CD14-positive monocyte (primary cell): ENCODE measurements around the gene IL4R. TPM values are rescaled to one million over a fixed set of nuclear protein-coding genes. Genes with fewer than 3 reads are reported as not detected.

ENCODE experiments used
- DNase-seq, 3 donors: peaks; one replicate each; pipeline ENCODE4 v3.0.0-alpha.2; 2011 to 2022
- H2AFZ ChIP-seq: 2 replicates; pipeline ENCODE4 v1.6.0; 2012; ENCODE audit warnings: mild to moderate bottlenecking, low read depth, low read length, inconsistent platforms; ENCODE audit not compliant: insufficient read depth, poor library complexity, severe bottlenecking
- H3K27ac ChIP-seq, 2 donors: 1 replicate in 1 of 2; 2 replicates in 1 of 2; pipeline ENCODE4 v1.5.1; 2012 to 2013; ENCODE audit warnings: low read length in 2 of 2, control low read depth in 1 of 2, inconsistent platforms in 1 of 2, low read depth in 1 of 2, mild to moderate bottlenecking in 1 of 2
- H3K27me3 ChIP-seq, 2 donors: one replicate each; pipeline versions ENCODE4 v1.6.0 to v1.6.1; 2011 to 2013; ENCODE audit warnings: low read length in 2 of 2; ENCODE audit not compliant: control insufficient read depth in 2 of 2, insufficient read depth in 2 of 2
- H3K36me3 ChIP-seq, 2 donors: replicated peaks in 1 of 2; 1 replicate in 1 of 2; 2 replicates in 1 of 2; pipeline versions ENCODE4 v1.5.1 to v1.6.1; 2012 to 2013; ENCODE audit warnings: low read length in 2 of 2, control low read depth in 1 of 2, inconsistent platforms in 1 of 2, mild to moderate bottlenecking in 1 of 2; ENCODE audit not compliant: insufficient read depth in 2 of 2, control insufficient read depth in 1 of 2
- H3K4me1 ChIP-seq, 2 donors: 1 replicate in 1 of 2; 2 replicates in 1 of 2; pipeline versions ENCODE4 v1.5.1 to v1.6.1; 2012 to 2013; ENCODE audit warnings: low read length in 2 of 2, control low read depth in 1 of 2, inconsistent platforms in 1 of 2, mild to moderate bottlenecking in 1 of 2, moderate library complexity in 1 of 2; ENCODE audit not compliant: insufficient read depth in 2 of 2, control insufficient read depth in 1 of 2
- H3K4me2 ChIP-seq: replicated peaks from 2 replicates; pipeline ENCODE3; 2012; ENCODE audit warnings: low read length, moderate library complexity, mild to moderate bottlenecking; ENCODE audit not compliant: poor library complexity, severe bottlenecking; ENCODE audit errors: extremely low read depth
- H3K4me3 ChIP-seq, 3 experiments: fragments of 200-600 bp in 1 of 3; sonication (generic) in 1 of 3; replicated peaks in 1 of 3; 1 replicate in 2 of 3; 2 replicates in 1 of 3; pipeline ENCODE4 v1.5.1; 2011 to 2013; ENCODE audit warnings: low read length in 3 of 3, mild to moderate bottlenecking in 3 of 3, control low read depth in 2 of 3, low read depth in 2 of 3, inconsistent platforms in 1 of 3, moderate library complexity in 1 of 3
- H3K79me2 ChIP-seq: 2 replicates; pipeline ENCODE4 v1.6.0; 2012; ENCODE audit warnings: mild to moderate bottlenecking, control low read depth, inconsistent platforms, low read length, moderate library complexity; ENCODE audit not compliant: insufficient read depth
- H3K9ac ChIP-seq: 2 replicates; pipeline ENCODE4 v1.6.0; 2017; ENCODE audit warnings: low read length, mild to moderate bottlenecking; ENCODE audit not compliant: insufficient read depth, poor library complexity, severe bottlenecking
- H3K9me3 ChIP-seq, 2 donors: replicated peaks in 1 of 2; 1 replicate in 1 of 2; 2 replicates in 1 of 2; pipeline versions ENCODE4 v1.5.1 to v1.6.1; 2012 to 2013; ENCODE audit warnings: low read length in 2 of 2, control low read depth in 1 of 2; ENCODE audit not compliant: control insufficient read depth in 1 of 2, insufficient read depth in 1 of 2
- H4K20me1 ChIP-seq: 2 replicates; pipeline ENCODE4 v1.6.0; 2012; ENCODE audit warnings: mild to moderate bottlenecking, low read length, control low read depth, moderate library complexity; ENCODE audit not compliant: insufficient read depth
- H3K27ac Mint-ChIP-seq, 7 donors: one replicate each; pipeline ENCODE4 v1.8.0; 2020; ENCODE audit warnings: mild to moderate bottlenecking in 7 of 7, mixed read lengths in 7 of 7, moderate library complexity in 6 of 7, inconsistent platforms in 2 of 7
- H3K27me3 Mint-ChIP-seq, 3 donors: one replicate each; pipeline ENCODE4 v1.8.0; 2021 to 2022; ENCODE audit warnings: low read depth in 3 of 3, mild to moderate bottlenecking in 3 of 3, mixed read lengths in 3 of 3, moderate library complexity in 3 of 3, inconsistent platforms in 1 of 3
- H3K36me3 Mint-ChIP-seq, 2 donors: one replicate each; pipeline ENCODE4 v1.8.0; 2020; ENCODE audit warnings: mixed read lengths in 2 of 2, inconsistent platforms in 1 of 2, mild to moderate bottlenecking in 1 of 2
- H3K4me1 Mint-ChIP-seq: one replicate; pipeline ENCODE4 v1.8.0; 2020; ENCODE audit warnings: mild to moderate bottlenecking, mixed read lengths
- H3K4me3 Mint-ChIP-seq, 2 donors: one replicate each; pipeline ENCODE4 v1.8.0; 2020; ENCODE audit warnings: mild to moderate bottlenecking in 2 of 2, mixed read lengths in 2 of 2, moderate library complexity in 1 of 2
- H3K9me3 Mint-ChIP-seq, 7 donors: one replicate each; pipeline ENCODE4 v1.8.0; 2020 to 2022; ENCODE audit warnings: mixed read lengths in 7 of 7, mild to moderate bottlenecking in 6 of 7, moderate library complexity in 6 of 7, inconsistent platforms in 2 of 7
- WGBS: methylation state at CpG from one replicate; pipeline ENCODE4 v1.1.5; 2013; ENCODE audit warnings: missing lambda C conversion rate; ENCODE audit not compliant: insufficient coverage; 5-methylcytosine and 5-hydroxymethylcytosine counted together
- intact Hi-C, 2 donors: fragments of 100-400 bp; cut with micrococcal nuclease; formaldehyde crosslinking; loops; one replicate each; pipeline versions ENCODE4 v1.15.0 to v1.15.1; 2023
- polyA plus RNA-seq, 3 donors: library from polyadenylated mRNA; depleted of rRNA in 1 of 3; unstranded in 2 of 3; stranded (reverse) in 1 of 3; fragments of 300-500 nt in 2 of 3; fragments of >200 nt in 1 of 3; fragmentation: Illumina TruSeq in 2 of 3; gene quantifications; 1 replicate in 2 of 3; 2 replicates in 1 of 3; pipeline ENCODE4 v1.2.3, GENCODE V29; 2012 to 2021
- TF ChIP-seq, protein P1 (sequence below): fragments of 200-600 bp; IDR thresholded peaks from one replicate; pipeline ENCODE4 v1.8.0; 2022; ENCODE audit warnings: antibody characterized with exemption, mild to moderate bottlenecking

The IL4R gene
- polyA plus RNA-seq, 3 donors: 25.1 to 80.4 (median 35.6) TPM

DNA sequence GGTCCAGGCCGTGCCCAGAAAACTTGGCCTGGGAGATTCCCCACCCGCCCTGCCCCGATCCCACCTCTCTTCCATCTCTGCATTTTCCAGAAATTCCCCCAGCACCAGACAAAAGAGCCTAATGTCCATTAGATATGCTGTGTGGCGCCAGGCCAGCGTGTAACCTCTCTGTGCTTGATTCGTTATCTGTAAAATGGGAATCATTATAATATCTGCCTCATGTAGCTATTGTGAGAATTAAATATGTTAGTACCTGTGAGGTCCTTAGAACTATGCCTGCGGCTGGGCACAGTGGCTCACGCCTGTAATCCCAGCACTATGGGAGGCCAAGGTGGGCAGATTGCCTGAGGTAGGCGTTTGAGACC is 54.6 kb downstream of the IL4R start:
- 50% methylated on average over 4 of the region's 9 CpGs for WGBS
- no peaks in the 10 kb centered on the region for H3K27me3 ChIP-seq
- Mint-ChIP-seq H3K36me3 (peaks cover 9 to 15% of the 10 kb centered on the region in 2 donors), H3K4me3 (peak overlapping the region in 1 of 2 donors; percentile 85), H3K9me3 (peaks cover 9 to 17% (median 13%) of the 10 kb centered on the region in 7 donors), H3K27ac (peak overlapping the region in 4 of 7 donors; percentile 80 to 90 (median 88)), H3K27me3 (peaks cover 0 to 5% (median 0%) of the 10 kb centered on the region in 3 donors), H3K4me1 (peaks cover 23% of the 10 kb centered on the region)
- peaks cover 17% of the 10 kb centered on the region for H4K20me1 ChIP-seq
- peak overlapping the region in 1 of 3 experiments; percentile 68 for H3K4me3 ChIP-seq
- TF ChIP-seq, protein P1, sequence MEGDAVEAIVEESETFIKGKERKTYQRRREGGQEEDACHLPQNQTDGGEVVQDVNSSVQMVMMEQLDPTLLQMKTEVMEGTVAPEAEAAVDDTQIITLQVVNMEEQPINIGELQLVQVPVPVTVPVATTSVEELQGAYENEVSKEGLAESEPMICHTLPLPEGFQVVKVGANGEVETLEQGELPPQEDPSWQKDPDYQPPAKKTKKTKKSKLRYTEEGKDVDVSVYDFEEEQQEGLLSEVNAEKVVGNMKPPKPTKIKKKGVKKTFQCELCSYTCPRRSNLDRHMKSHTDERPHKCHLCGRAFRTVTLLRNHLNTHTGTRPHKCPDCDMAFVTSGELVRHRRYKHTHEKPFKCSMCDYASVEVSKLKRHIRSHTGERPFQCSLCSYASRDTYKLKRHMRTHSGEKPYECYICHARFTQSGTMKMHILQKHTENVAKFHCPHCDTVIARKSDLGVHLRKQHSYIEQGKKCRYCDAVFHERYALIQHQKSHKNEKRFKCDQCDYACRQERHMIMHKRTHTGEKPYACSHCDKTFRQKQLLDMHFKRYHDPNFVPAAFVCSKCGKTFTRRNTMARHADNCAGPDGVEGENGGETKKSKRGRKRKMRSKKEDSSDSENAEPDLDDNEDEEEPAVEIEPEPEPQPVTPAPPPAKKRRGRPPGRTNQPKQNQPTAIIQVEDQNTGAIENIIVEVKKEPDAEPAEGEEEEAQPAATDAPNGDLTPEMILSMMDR: peak; percentile 50
- peaks cover 11 to 12% of the 10 kb centered on the region in 2 donors for H3K36me3 ChIP-seq
- H2AFZ ChIP-seq: no peak overlapping the region
- peaks cover 12% of the 10 kb centered on the region in 2 donors for H3K9me3 ChIP-seq
- H3K4me1 ChIP-seq: peaks cover 28 to 30% of the 10 kb centered on the region in 2 donors
- H3K9ac ChIP-seq: no peak overlapping the region
- no peaks in the 10 kb centered on the region for H3K79me2 ChIP-seq
- peak overlapping the region; percentile 72 for H3K4me2 ChIP-seq
- DNase-seq: no peak
- intact Hi-C loops: loop anchor here (5.0 kb wide), 3 partner anchors 89 to 136 kb away; no protein-coding TSS in a partner anchor
- peak overlapping the region in 1 of 2 donors; percentile 82 for H3K27ac ChIP-seq

GRCh38 chr16:27369806-27370205 is 56.0 kb downstream of the IL4R start:
- peaks cover 0 to 2% of the 10 kb centered on the region in 2 donors for H3K36me3 Mint-ChIP-seq
- peaks cover 12% of the 10 kb centered on the region in 2 donors for H3K9me3 ChIP-seq
- peaks cover 3% of the 10 kb centered on the region for H4K20me1 ChIP-seq
- TF ChIP-seq, protein P1: no peak
- H3K4me2 ChIP-seq: no peak overlapping the region
- H3K9ac ChIP-seq: no peak overlapping the region
- H3K27ac Mint-ChIP-seq: peak overlapping the region in 3 of 7 donors; percentile 2 to 52 (median 30)
- H3K4me3 ChIP-seq: no peak overlapping the region
- H2AFZ ChIP-seq: no peak overlapping the region
- no peak for DNase-seq
- peaks cover 0 to 5% (median 0%) of the 10 kb centered on the region in 3 donors for H3K27me3 Mint-ChIP-seq
- peaks cover 43 to 45% of the 10 kb centered on the region in 2 donors for H3K4me1 ChIP-seq
- no peaks in the 10 kb centered on the region for H3K27me3 ChIP-seq
- H3K79me2 ChIP-seq: no peaks in the 10 kb centered on the region
- no peak overlapping the region for H3K4me3 Mint-ChIP-seq
- peaks cover 9 to 17% (median 13%) of the 10 kb centered on the region in 7 donors for H3K9me3 Mint-ChIP-seq
- 87% methylated on average over 3 of the region's 3 CpGs for WGBS
- intact Hi-C loops: loop anchor here (5.0 kb wide), 4 partner anchors 87 to 193 kb away; no protein-coding TSS in a partner anchor
- H3K27ac ChIP-seq: no peak overlapping the region
- peaks cover 21% of the 10 kb centered on the region for H3K4me1 Mint-ChIP-seq
- H3K36me3 ChIP-seq: no peaks in the 10 kb centered on the region
